ENCODE measurements around the gene ZNF831. TPM values are rescaled to one million over a fixed set of nuclear protein-coding genes. Genes with fewer than 3 reads are reported as not detected.

Gene ZNF831
- total RNA-seq, 4 donors from 2014 or later: 0.15 to 1.2 (median 0.37) TPM

- TF ChIP-seq POLR2AphosphoS5 (IDR thresholded peaks at IDR 0.05) (no peak), POLR2A (IDR thresholded peaks at IDR 0.05) (no peak), EP300 (IDR thresholded peaks at IDR 0.05) (no peak), CTCF (IDR thresholded peaks at IDR 0.05) (no peak)
- 80% methylated on average over 1 of the region's 1 CpG; no CpG with 5 or more reads in 1 of the 2 donors for WGBS, 2 donors (ENCODE audit: low coverage in 1 of 2)
Observed at GRCh38 chr20:59165396-59165795, 1.8 kb downstream of the ZNF831 start.

DNA sequence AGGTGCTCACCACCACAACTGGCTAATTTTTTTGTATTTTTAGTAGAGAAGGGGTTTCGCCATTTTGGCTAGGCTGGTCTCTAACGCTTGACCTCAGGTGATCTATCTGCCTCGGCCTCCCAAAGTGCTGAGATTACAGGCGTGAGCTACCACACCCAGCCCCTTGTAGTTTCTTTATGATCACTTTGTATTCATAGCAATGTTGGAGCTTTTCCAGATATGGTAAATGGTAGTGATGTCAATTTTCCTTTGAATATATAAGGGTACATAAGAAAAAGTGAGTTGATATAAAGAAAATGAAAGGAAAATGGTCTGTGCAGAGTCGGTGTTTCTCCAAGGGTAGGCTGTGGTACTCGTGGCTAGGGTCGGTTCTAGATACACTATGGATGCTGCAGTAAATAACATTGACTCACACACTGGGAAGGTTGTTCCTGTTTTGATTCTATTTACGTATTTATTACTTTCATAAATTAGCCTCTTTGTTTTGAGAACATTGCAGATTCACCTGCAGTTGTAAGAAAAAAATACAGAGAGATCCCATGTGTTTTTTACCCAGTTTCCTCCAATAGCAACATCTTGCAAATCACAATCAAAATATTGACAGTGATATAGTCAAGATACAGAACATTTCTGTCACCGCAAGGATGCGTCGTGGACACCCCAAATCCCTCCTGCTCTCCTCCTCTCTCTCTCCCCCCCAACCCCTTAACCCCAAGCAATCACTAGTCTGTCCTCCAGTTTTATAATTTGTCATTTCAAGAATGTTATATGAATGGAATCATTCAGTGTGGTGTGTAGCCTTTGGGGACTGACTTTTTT is 2.5 kb downstream of the ZNF831 start:
- no peak for TF ChIP-seq POLR2A (IDR thresholded peaks at IDR 0.05)
- TF ChIP-seq CTCF (IDR thresholded peaks at IDR 0.05): no peak
- no peak for TF ChIP-seq POLR2AphosphoS5 (IDR thresholded peaks at IDR 0.05)
- TF ChIP-seq EP300 (IDR thresholded peaks at IDR 0.05): no peak
- Histone ChIP-seq H3K4me1 (no peaks in the 10 kb centered on the region), H3K4me3 (no peak overlapping the region), H3K27me3 (peaks cover 32% of the 10 kb centered on the region), H3K36me3 (no peaks in the 10 kb centered on the region), H3K9me3 (peaks cover 0 to 18% (median 0%) of the 10 kb centered on the region in 3 donors), H3K27ac (no peak overlapping the region)
- WGBS, 2 donors (ENCODE audit: low coverage in 1 of 2): 74 to 76% methylated on average over 8 to 11 of the region's 11 CpGs
- no peak for ATAC-seq

More at GRCh38 chr20:59165396-59165795, 1.8 kb downstream of the ZNF831 start:
- H3K27me3 ChIP-seq: peaks cover 27% of the 10 kb centered on the region
- H3K4me1 ChIP-seq: no peaks in the 10 kb centered on the region
- peaks cover 0 to 18% (median 0%) of the 10 kb centered on the region in 3 donors for H3K9me3 ChIP-seq
- no peak for ATAC-seq
- H3K4me3 ChIP-seq: no peak overlapping the region
- no peaks in the 10 kb centered on the region for H3K36me3 ChIP-seq
- H3K27ac ChIP-seq: no peak overlapping the region

DNA sequence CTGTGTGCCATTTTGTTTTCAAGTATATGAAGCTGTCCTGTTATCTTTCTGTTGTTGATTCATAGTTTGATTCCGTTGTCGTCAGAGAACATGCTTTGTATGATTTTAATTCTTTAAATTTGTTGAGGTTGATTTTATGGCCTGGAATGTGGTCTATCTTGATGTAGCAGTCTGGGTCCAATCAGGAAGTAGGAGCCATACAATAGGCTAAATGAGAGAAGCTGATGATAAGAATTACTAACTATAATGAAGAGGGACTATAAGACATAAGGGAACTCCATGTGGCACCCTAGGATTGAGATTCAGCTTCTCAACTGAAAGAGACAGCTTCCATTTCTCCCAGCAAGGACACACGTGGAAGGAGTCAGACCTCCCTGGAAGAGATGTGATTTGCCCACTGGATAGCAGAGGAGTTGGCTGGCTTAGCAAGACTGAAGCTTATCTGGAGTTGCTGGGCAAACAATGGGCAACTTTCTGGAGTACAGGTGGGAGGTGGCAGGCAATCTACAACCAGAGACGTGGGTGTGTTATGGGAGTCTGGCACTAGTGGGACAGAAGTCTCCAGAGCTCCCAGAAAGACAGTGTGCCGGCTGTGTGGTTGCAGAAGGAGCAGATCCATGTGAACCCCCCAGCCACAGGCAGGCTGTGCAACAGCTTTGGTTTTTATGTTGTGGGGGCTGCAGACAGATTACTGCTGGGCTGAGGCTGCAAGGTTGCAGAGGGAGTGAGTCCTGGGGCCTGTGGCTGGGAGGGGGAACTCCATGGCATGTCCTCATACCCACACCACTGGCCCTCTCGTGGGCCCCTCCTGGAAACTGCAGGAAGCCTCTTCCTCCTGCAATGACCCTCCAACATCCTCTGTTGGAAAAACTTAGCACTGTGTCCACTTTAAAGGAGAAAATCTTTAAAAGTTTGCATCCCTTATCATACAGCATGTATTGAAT is 7.1 kb downstream of the ZNF831 start:
- Histone ChIP-seq H3K36me3 (no peaks in the 10 kb centered on the region), H3K4me3 (no peak overlapping the region), H3K9me3 (peaks cover 0 to 13% (median 0%) of the 10 kb centered on the region in 3 donors), H3K27ac (no peak overlapping the region), H3K27me3 (peaks cover 50% of the 10 kb centered on the region), H3K4me1 (no peaks in the 10 kb centered on the region)
- 68 to 76% methylated on average over 4 to 6 of the region's 6 CpGs for WGBS, 2 donors (ENCODE audit: low coverage in 1 of 2)
- TF ChIP-seq CTCF (IDR thresholded peaks at IDR 0.05) (no peak), POLR2A (IDR thresholded peaks at IDR 0.05) (no peak), EP300 (IDR thresholded peaks at IDR 0.05) (no peak), POLR2AphosphoS5 (IDR thresholded peaks at IDR 0.05) (no peak)
- ATAC-seq: no peak

DNA sequence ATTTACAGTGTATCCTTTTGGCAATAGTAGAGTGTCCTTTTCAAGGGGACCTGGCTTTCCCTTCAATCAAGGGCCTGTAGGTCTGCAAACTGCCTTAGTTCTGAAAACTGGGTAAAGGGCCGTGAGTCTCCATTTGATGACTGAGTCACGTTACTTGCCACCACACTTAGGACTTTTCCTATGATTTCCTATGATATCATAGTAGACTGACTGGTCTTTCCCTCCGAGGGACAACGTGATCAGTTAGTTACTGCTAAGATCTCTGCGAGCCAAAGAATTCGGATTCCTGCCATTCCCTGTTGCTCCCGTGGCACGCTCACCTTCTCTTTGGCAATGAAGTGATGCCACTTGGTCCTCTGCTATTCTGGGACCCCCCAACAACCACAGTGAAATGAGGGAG is 8.4 kb downstream of the ZNF831 start:
- no peak for ATAC-seq
- WGBS, 2 donors (ENCODE audit: low coverage in 1 of 2): 86% methylated on average over 8 of the region's 8 CpGs; no CpG with 5 or more reads in 1 of the 2 donors
- H3K4me1 ChIP-seq: no peaks in the 10 kb centered on the region
- no peak overlapping the region for H3K4me3 ChIP-seq
- H3K36me3 ChIP-seq: no peaks in the 10 kb centered on the region
- no peak overlapping the region for H3K27ac ChIP-seq
- peaks cover 0 to 13% (median 0%) of the 10 kb centered on the region in 3 donors for H3K9me3 ChIP-seq
- TF ChIP-seq POLR2AphosphoS5 (IDR thresholded peaks at IDR 0.05): no peak
- TF ChIP-seq POLR2A (IDR thresholded peaks at IDR 0.05): no peak
- TF ChIP-seq EP300 (IDR thresholded peaks at IDR 0.05): no peak
- no peak for TF ChIP-seq CTCF (IDR thresholded peaks at IDR 0.05)
- H3K27me3 ChIP-seq: peaks cover 42% of the 10 kb centered on the region
